HG02840 (cell line): ENCODE results near the gene SAG.

ENCODE experiments used
- ATAC-seq: cut with Tn5 transposase; IDR thresholded peaks from one replicate; pipeline ENCODE4 v1.9.1; 2021; ENCODE audit warnings: mild to moderate bottlenecking, moderate library complexity, moderate number of reproducible peaks; ENCODE audit not compliant: unreplicated experiment, low FRiP score

The SAG gene

DNA sequence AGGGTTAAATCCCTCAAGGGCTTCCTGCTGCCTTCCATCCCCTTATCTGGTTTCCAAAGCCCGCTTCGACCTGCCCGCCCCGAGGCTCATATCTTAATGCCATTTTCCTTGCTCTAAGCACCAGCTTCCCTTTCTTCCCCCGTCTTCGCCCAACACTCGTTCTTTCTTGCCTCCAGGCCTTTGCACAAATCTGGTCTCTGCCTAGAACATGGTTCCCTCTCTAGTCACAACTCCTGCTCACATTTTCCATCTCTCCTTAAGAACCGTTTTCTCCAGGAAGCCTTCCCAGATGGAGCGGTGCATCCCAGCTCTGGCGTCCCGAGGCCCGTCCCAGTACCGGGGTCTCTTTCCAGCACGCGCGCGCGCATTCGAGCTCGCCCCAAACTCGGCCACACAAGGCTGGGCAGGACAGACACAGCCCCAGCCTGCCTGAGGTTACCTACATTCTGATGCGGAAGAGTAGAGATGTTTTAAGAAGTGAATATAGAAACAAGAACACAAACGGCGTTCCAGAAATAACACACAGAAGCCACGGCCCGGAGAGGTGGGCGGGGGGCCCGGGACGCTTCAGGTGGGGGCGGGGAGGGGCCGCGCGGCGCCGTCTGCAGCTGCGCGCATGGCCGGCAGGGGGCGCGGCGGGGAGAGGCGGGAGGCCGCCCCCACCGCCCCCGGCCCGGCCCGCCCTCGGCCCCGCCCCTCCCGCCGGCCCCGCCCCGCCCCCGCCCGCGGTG is 46.3 kb downstream of the SAG start, which contains the start of gene DGKD:
TSS of gene DGKD (plus strand) at position 726 of the 731 bp plus-strand sequence. CDS start 25 bp downstream, outside the sequence.
- ATAC-seq, result peak; percentile 44

DNA sequence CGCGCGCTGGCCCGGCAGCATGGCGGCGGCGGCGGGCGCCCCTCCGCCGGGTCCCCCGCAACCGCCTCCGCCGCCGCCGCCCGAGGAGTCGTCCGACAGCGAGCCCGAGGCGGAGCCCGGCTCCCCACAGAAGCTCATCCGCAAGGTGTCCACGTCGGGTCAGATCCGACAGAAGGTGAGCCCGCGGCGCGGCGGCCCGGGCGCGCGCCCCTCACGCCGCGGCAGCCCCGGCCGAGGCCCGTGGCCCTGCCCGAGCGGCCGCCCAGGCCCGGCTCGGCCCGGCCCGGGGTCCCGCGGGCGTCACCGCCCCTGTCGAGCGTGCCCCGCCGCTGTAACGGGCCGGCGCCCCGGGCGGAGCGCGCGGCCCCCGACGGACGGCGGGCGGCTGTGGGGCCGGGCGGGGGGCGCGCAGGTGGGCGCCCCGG is 46.9 kb downstream of the SAG start:
- peak; percentile 33 for ATAC-seq

DNA sequence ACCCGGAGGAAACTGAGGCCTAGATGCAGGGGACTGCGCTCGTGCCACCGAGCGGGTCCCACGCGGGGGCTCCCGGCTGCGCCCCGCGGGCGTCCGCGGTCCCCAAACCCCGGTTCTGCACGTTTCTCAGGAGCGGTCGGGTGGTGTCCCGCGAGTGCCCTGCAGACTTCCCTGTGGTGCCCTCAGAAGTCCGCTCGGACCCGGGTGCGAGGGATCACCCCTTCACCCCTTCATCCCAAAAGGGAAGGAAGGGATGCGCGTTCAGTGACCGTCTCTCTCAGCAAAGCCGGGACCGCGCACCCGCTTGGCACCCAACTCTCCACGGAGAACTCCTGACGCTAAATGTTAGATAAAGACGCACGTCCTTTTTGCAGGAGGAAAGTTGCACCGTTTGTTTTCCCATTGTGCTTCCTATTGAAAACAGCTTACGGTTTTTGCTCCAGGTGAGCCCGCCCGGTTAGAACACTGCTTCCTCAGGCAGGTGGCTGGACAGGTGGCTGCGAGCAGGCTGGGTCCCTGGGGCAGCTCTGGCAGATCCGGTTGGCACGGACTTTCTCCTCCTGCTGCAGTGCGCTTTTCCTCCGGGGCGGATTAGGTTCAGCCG is 47.5 kb downstream of the SAG start:
- ATAC-seq, result peak; percentile 6

DNA sequence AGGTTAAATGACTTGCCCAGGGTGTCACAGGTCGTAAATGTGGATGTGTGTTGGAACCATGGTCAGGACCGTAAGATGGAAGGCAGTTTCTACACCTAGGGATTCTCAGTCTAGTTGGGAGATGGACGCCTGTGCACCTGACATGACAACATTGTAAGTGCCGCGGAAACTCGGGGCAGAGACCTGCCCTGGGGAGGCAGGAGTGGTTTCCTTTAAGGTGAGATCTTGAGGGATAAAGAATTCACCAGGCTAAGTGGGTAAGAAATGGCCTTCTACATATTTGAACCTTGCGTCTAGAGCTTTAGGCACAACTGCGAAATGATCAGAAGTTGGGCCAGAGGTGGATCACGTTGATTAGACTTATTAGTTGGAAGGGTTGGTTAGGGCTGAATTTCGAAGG is 48.3 kb downstream of the SAG start:
- no peak for ATAC-seq

DNA sequence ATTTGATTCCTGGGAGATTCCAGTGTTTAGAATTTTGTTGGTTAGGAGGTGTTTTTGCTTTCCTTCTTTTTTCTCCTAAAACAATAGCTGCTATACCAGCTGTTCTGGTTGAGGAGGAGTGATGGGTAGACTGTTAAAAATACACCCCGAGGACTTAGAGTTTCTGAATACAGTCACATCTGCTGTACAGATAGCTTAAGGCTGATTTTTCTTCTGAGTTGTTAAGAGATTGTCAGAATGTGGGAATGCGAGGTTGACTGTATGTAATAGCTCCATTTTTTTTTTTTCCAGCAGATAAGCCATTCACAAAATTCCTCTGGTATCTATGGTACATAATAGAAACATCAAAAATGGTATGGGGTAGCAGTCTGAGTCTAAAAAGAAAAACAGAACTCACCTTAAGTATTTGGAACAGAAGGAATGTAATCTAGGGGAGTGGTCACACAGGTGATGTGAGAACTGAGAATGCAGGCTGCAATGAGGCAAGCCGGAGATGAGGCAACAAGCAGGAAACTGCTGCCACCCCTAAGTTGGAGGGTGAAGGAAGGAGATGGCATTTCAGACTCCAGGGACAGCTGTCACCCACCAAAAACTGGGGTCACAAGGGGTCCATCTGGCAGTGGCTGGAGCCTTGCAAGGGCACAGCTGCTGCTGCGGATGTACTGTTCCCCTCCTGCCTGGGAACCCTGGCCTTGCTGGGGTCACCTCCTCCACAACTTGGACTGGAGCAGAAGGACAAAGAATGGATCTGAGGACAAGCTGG is 49.1 kb downstream of the SAG start:
- ATAC-seq, result no peak

DNA sequence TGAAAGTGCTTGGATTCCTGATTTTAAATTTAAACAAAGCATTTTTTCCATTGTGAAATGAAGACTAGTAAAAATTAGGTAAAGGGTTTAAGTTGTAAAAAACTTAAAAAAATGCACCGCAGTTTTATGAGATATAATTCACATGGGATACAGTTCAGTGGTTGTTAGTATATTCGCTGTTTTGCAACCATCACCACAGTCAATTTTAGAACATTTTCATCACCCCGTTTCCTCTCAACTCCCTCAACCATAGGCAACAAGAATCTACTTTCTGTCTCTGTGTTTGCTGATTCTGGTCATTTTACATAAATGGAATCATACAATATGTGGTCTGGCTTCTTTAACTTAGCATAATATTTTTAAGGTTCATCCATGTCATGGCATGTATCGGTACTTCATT is 50.7 kb downstream of the SAG start:
- ATAC-seq, result no peak

DNA sequence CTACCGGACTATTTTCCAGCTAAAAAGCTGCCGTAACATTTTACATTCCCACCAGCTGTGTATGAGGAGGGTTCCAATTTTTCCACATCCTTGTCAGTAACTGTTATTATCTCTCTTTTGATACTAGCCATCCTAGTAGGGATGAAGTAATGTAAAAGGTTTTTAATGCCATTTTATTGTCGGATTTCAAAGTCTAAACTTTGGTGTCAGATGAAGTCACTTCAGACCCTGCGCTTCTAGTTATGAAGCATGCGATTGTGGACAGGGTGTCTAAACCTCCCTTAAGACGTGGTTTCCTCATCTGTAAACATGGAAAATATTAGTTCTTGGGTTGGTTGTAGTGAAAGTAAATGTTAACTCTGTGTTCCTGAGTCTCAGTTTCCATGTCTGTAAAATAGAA is 51.3 kb downstream of the SAG start:
- ATAC-seq, result no peak

DNA sequence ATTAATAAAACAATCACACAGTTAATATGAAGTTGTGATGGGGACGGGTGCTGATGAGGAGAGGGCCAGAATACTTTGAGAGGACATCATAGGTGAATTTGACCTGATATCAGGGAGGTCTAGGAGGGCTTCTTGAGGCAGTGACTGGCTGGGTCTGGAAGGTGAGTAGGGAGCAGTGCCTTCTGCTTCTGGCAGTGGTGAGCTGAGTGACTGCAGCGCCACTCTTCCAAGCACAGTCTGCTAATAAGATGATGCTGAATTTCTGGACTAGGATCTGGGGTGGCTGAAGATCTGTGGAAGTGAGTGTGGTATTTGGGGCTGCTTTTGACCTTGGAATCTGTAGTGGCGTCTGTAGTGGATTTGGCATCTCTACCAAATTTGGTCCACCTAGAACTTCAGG is 52.2 kb downstream of the SAG start:
- ATAC-seq, result no peak

DNA sequence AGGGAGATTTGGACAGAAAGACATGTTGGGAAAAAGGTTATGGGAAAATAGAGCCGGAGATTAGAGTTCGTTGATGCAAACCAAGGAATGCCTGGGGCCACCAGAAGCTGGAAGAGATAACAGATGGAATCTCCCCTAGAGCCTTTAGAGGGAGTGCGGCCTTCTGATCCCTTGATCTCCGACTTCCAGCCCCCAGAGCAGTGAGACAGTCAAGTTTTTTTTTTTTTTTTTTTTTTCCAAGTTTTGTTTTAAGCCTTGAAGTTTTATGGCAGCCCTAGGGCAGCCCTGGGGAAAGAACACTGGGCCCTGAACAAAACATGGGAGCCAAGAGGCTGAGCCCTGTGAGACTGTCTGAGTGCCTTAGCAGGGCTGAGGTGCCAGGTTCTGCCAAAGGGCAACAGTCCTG is 53.2 kb downstream of the SAG start:
- ATAC-seq, result no peak

DNA sequence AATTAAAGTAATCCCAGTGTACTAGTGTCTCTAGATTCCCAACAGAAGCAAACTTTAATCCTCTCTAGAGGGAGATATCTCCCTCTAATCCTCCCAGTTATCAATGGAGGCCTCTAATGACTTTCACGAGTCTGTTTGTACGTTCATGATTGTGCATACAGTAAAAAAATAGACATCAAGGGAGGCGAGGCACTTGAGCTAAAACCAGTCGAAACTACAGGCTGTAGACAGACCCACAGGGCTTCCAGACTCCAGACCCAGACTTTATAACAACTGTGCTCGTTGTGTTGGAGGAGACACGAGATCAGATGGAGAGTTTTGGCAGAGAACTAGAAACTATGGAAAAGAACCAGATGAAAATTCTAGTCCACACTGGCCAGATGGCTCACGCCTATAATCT is 53.7 kb downstream of the SAG start:
- ATAC-seq, result no peak

DNA sequence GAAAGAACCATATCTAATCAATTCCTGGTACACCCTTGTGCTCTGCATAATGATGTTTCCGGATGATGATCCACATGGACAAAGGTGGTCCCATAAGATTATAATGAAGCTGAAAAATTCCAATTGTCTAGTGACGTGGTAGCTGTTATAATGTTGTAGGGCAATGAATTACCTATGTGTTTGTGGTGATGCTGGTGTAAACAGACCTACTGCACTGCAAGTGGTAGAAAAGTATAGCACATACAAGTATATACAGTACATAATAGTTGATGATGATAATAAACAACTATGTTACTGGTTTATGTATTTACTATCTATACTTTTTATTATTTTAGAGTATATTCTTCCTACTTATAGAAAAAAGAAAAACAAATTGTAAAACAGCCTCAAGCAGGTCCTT is 55.1 kb downstream of the SAG start:
- ATAC-seq, result no peak

DNA sequence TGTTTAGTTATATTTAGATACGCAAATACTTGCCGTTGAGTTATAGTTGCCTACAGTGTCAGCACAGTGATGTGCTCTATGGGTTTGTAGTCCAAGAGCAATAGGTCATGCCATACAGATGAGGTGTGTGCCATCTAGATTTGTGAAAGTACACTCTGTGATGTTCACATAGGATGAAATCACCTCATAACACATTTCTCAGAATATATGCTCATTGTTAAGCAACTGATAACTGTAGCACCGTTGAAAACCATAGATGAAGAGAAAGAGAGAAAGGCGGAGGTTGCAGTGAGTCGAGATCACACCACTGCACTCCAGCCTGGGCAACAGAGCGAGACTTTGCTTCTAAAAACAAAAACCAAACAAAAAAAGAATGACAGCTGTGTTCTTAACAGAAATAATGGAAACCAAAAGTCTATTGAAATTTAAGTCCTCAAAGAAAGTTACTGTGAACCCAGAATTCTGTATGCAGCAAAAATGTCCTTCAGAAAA is 56.2 kb downstream of the SAG start:
- no peak for ATAC-seq

DNA sequence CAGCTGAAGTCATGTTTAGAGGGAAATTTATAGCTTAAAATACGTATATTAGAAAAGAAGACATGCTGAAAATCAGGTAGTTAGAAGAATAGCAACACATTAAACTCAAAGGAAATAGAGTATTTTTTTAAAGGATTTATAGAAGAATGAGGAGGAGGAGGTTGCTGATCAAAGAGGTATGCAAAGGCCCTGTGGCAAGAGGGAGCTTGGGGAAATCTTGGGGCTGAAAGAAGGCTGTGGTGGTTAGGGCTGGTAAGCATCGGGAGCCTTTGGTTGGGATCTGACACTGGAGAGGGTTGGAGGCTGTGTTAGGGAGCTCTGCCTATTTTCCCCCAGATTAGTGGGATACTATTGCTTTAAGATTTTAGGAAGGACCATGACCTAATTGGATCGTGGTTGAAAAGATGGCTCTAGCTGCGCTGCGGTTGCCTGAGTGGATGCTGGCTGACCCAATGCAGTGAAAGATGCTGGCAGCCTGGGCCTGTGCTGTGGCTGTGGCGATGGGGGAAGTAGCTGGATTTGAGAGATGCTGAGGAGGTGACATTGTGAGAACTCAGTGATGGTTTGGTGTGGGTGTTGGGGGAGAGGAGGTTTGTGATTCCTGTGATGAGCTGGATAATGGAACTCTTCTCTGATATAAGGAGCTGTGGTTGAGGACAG is 58.4 kb downstream of the SAG start:
- ATAC-seq, result no peak

DNA sequence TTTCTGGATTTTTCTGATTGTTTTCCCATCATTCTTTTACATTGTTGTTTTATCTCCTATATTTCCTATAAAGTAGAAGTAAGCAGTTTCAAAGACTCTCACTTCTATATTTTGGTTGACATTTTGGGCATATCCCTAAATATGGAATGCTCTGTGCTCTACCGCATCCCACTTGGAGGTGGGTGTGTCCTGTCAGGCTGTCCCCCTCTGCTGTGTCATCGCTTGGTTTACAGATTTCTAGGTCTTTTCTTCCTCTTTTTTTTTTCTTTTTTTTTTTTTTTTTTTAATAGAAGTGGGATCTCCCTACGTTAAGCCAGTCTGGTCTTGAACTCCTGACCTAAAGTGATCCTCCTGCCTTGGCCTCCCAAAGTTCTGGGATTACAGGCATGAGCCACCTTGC is 60.0 kb downstream of the SAG start:
- ATAC-seq, result no peak

DNA sequence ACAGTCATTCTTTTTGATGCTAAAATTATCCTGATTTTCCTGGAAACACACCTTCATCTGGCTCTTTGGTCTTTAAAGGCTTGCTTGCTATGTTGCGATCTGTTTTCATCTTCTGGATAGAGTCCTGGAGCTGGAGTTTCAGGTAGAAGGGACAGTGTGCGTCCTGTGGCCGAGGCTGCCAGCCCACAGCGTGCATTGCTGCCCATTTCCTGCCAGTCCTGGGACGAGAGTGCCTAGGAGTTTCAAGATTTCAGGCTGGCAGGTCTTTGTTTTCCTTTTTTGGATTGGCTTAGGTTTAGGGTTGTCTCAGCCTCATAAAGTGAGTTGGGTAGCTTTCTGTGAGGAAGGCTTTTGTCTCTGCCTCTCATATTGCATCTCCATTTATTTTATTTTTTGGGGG is 61.1 kb downstream of the SAG start:
- ATAC-seq, result no peak

DNA sequence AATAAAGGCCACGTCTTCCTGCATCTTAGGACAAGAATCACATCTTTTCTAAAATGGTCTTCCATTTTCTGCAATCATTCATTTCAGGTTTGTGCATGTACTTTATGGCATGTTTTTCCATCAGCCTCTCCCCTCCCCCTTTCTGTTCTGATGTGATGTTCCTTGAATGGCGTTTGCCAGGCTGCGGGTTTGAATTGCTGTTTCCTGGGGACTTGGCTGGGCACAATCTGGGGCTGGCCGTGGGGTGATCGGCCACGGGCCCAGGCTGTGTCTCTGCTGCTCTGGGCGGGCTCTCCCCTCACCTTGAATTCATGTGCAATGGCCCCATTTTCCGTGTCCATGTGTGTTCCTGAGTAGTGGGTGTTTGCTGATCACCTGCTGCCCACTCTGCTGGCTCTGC is 61.8 kb downstream of the SAG start:
- ATAC-seq, result no peak

DNA sequence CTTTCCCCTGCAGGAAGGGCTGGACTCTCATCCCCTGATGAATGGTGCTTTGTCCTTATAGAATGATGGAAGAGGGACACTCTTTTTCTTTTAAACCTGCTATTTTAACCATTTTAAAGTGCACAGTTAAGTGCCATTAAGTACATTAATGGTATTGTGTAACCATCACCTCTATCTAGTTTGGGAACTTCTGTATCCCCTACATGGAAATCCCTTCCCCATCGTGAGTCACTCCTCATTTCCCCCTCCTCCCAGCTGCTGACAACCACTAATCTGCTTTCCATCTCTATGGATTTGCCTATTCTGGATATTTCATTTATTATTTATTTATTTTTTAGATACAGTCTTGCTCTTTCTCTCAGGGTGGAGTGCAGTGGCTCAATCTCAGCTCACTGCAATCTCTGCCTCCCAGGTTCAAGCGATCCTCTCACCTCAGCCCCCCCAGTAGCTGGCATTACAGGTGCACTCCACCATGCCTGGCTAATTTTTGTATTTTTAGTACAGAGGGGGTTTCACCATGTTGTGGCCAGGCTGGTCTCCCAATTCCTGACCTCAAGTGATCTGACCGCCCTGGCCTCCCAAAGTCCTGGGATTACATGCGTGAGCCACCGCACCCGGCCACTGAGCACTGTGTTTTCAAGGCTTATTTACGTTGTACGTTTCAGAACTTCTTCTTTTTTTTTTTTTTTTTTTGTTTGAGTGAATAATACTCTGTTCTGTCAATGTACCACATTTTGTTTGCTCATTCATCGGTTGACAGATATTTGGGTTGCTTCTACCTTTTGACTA is 62.5 kb downstream of the SAG start:
- no peak for ATAC-seq

DNA sequence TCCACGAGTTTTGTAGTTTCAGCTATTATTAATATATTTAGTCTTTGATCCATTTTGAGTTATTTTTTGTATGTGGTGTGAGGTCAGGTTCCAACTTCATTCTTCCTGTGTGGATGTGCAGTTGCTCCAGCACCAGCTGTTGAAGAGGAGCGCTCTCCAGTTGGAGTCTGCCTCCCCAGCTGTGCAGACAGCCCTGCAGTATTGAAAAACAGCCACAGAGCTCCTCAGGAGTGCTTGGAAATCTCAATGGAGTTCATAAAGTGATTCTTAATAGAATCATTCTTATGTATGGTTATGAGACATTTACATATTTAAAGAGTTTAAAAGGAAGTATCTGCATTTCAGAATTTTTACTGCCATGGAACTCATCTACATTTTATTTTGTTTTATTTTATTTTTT is 64.0 kb downstream of the SAG start:
- no peak for ATAC-seq

DNA sequence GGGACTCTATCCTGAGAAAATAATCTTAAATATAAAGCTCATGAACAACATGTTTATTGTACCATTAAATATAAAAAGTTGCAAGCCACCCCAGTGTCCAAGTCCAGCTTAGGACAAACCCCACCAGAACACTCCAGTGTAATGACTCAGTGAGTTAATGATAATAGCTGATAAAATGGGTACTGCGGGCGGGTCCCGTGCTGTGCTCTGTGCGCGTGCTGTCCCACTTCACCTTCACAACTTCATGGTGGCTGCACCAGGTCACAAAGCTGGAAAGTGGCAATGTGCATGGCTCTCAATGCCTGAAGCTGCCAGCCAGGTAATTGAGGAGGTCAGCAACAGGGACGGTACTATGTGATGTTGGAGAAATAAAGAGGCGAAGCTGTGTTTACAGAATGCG is 65.2 kb downstream of the SAG start:
- ATAC-seq, result no peak

DNA sequence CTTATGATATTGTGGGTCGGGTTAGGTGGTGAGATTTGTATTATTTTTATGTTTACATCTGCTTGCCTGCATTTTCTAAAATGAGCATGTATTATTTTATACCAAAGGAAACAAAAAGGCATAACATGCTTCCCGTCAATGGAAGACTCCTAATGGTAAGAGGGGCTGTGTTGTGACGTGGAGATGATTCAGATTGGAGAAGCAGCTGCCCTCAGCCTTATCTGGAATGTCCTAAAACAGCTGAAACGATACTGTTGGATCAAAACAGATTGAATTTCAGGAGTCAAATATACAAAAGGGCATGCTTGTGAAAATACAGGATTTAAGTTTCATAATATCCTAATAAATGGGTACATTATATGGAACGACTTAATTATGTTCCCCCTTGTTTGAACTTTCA is 65.7 kb downstream of the SAG start:
- no peak for ATAC-seq
